Testis (tissue), 3 donors: ENCODE results near the gene APOA5. TPM values are rescaled to one million over a fixed set of nuclear protein-coding genes. Genes with fewer than 3 reads are reported as not detected.

Experiments used
- DNase-seq: peaks from one replicate; pipeline ENCODE4 v3.0.0-alpha.2; 2019
- H3K27ac ChIP-seq, 2 donors: fragments of 200-600 bp; sonication (generic); one replicate each; pipeline ENCODE4 v1.5.1; 2019
- H3K27me3 ChIP-seq: fragments of 200-600 bp; sonication (generic); one replicate; pipeline ENCODE4 v1.5.1; 2019
- H3K36me3 ChIP-seq: fragments of 200-600 bp; sonication (generic); one replicate; pipeline ENCODE4 v1.5.1; 2017; ENCODE audit warnings: low read depth; ENCODE audit errors: missing control alignments
- H3K4me1 ChIP-seq: fragments of 200-600 bp; sonication (generic); one replicate; pipeline ENCODE4 v1.5.1; 2019
- H3K4me3 ChIP-seq, 2 donors: fragments of 200-600 bp; sonication (generic); one replicate each; pipeline ENCODE4 v1.5.1; 2017 to 2019
- H3K9me3 ChIP-seq: fragments of 200-600 bp; sonication (generic); one replicate; pipeline ENCODE4 v1.5.1; 2017
- CTCF ChIP-seq, 3 experiments: fragments of 450-650 bp in 2 of 3; fragments of 200-600 bp in 1 of 3; sonication (generic) in 1 of 3; IDR thresholded peaks; one replicate each; pipeline ENCODE4 v1.5.1; 2016 to 2019; ENCODE audit warnings: antibody characterized with exemption in 3 of 3, mild to moderate bottlenecking in 2 of 3, moderate library complexity in 1 of 3
- POLR2A ChIP-seq: fragments of 450-650 bp; IDR thresholded peaks from one replicate; pipeline ENCODE4 v1.6.1; 2017; ENCODE audit warnings: antibody characterized with exemption, mild to moderate bottlenecking, moderate library complexity
- WGBS, 2 donors: methylation state at CpG; one replicate each; pipeline ENCODE4 v1.1.5; 2018; 5-methylcytosine and 5-hydroxymethylcytosine counted together
- intact Hi-C: fragments of 100-400 bp; cut with DNase I; formaldehyde crosslinking; loops from one replicate; pipeline ENCODE4 v1.15.1; 2023; ENCODE audit warnings: low total_unique reads
- polyA plus RNA-seq: library from polyadenylated mRNA; stranded (reverse); fragments of 350-450 nt; fragmentation: Illumina TruSeq; extraction: RNeasy Lipid Tissue Mini Kit (QIAGEN cat#74804); gene quantifications from one replicate; pipeline ENCODE4 v1.2.3, GENCODE V29; 2014; ENCODE audit warnings: low read depth, low replicate concordance; ENCODE audit not compliant: insufficient read depth
- total RNA-seq, 2 donors: library from RNA; depleted of rRNA; stranded (reverse); fragments of >200 nt; gene quantifications; one replicate each; pipeline ENCODE4 v1.2.3, GENCODE V29; 2016

APOA5 gene
- total and polyA plus RNA-seq, 3 donors from 2014 or later = 0.24 TPM; not detected in 2

GRCh38 chr11:116813170-116813569 lies 21.5 kb upstream of the APOA5 start:
- Histone ChIP-seq H3K36me3 (no peaks in the 10 kb centered on the region), H3K27ac (no peak overlapping the region), H3K4me3 (no peak overlapping the region), H3K9me3 (no peaks in the 10 kb centered on the region), H3K4me1 (no peaks in the 10 kb centered on the region), H3K27me3 (no peaks in the 10 kb centered on the region)
- TF ChIP-seq POLR2A = no peak
- no peak for TF ChIP-seq CTCF (IDR thresholded peaks at IDR 0.05)
- intact Hi-C loops = no loop called here
- 100% methylated on average over 1 of the region's 1 CpG for WGBS, 2 donors
- DNase-seq = no peak

DNA sequence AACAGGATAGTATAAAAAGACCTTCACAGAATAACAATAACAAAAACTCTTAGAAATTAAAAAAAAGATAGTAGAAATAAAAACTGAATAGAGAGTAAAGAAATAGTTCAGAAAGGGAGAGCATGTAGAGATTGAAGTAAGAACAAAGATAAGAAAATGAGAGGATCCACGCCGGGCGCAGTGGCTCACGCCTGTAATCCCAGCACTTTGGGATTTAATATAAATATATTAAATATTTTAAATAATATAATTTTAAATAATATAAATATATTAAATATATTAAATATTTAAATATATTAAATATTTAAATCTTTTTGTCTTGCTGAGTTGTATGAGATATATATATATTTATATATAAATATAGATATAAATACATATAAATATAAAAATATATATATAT lies 20.4 kb upstream of the APOA5 start:
- H3K27me3 ChIP-seq = no peaks in the 10 kb centered on the region
- WGBS, 2 donors = 94 to 96% methylated on average over 4 of the region's 4 CpGs
- DNase-seq = no peak
- no peak overlapping the region for H3K27ac ChIP-seq
- no peaks in the 10 kb centered on the region for H3K4me1 ChIP-seq
- H3K36me3 ChIP-seq = no peaks in the 10 kb centered on the region
- no peak overlapping the region for H3K4me3 ChIP-seq
- intact Hi-C loops = no loop called here
- no peak for TF ChIP-seq CTCF (IDR thresholded peaks at IDR 0.05)
- no peak for TF ChIP-seq POLR2A
- H3K9me3 ChIP-seq = no peaks in the 10 kb centered on the region

DNA sequence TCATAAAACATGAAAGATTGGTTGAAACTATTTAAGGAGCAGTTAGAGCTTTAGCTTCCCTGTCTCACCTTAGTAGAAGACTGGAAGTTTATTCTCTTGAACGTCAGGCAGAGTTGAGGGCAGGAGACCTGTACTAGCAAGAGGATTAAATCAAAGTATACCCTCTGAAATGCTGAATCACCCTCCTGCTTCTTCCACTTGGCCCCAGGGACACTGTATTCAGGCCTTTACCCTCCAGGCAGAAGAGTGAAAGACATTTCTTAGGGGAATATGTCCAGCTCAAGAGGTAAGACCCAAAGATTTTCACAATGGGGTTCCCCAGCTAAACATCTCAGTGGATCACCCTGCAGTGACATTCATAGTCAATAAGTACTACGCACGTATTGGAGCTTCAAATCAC lies 19.5 kb upstream of the APOA5 start:
- H3K4me3 ChIP-seq = no peak overlapping the region
- H3K27me3 ChIP-seq = no peaks in the 10 kb centered on the region
- H3K36me3 ChIP-seq = no peaks in the 10 kb centered on the region
- DNase-seq = no peak
- no peaks in the 10 kb centered on the region for H3K9me3 ChIP-seq
- TF ChIP-seq CTCF (IDR thresholded peaks at IDR 0.05) (no peak), POLR2A (no peak)
- H3K4me1 ChIP-seq = no peaks in the 10 kb centered on the region
- 78 to 82% methylated on average over 3 of the region's 3 CpGs for WGBS, 2 donors
- intact Hi-C loops = no loop called here
- H3K27ac ChIP-seq = no peak overlapping the region

DNA sequence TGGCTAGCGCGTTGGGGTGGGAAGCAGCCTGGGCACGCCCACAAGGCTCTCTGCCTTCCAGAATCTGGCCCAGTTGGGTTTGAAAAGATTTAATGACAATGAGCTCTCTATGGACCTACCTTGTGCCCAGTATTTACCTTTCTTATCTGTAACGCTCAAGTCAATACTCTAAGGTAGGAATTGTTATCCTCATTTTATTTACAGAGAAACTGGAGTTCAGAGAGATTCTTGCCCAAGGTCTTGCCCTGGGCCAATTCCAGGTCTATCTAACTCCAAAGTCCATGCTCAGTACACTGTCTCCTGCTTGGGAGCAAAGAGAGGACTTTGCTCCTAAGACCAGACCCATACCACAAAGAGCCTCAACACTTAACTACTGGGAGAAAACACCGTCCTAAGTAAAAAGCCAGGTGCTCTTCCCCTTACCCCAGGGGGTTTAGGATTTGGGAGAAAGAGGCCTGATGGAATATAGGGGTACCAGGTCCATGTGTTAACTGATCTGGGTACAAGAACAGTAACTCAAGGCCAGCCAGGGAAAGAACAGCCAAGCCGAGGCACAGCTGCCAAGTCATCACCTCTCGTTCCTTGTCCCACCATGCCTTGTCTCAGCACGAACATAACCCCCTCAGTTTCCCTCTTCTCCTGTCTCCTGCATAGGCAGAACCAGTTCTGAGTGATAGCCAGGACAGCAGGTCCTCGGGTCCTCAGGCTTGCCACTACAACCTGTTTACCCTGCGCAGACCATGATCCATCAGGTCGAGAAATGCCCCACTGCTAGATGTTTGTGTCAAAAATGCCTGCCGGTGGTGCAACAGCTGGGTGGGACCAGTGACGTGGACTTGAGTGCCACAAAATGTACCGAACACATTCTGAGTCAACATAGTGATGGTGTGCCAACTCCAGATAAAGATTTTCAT lies 16.8 kb upstream of the APOA5 start:
- Histone ChIP-seq H3K36me3 (no peaks in the 10 kb centered on the region), H3K27ac (no peak overlapping the region), H3K4me3 (no peak overlapping the region), H3K9me3 (no peaks in the 10 kb centered on the region), H3K4me1 (no peaks in the 10 kb centered on the region), H3K27me3 (no peaks in the 10 kb centered on the region)
- no peak for TF ChIP-seq CTCF (IDR thresholded peaks at IDR 0.05)
- no peak for TF ChIP-seq POLR2A
- intact Hi-C loops = no loop called here
- WGBS, 2 donors = 82% methylated on average over 14 of the region's 14 CpGs
- no peak for DNase-seq
